Memory B cell (primary cell): ENCODE results near the gene GFRA1.

Experiments
- ATAC-seq: fragments of 150-1000 bp; cut with Tn5 transposase; 2 replicates; pipeline ENCODE4 v1.10.0; 2021; ENCODE audit warnings: low read depth, mild to moderate bottlenecking, moderate library complexity
- DNase-seq, 2 donors: peaks; one replicate each; pipeline ENCODE4 v3.0.0; 2022; ENCODE audit warnings: low spot score in 2 of 2
- H3K27ac Mint-ChIP-seq: one replicate; pipeline ENCODE4 v1.8.0; 2022; ENCODE audit warnings: mild to moderate bottlenecking, moderate library complexity, mixed read lengths
- H3K27me3 Mint-ChIP-seq: one replicate; pipeline ENCODE4 v1.8.0; 2022; ENCODE audit warnings: mixed read lengths
- H3K36me3 Mint-ChIP-seq: one replicate; pipeline ENCODE4 v1.8.0; 2022; ENCODE audit warnings: mild to moderate bottlenecking, mixed read lengths
- H3K4me1 Mint-ChIP-seq: one replicate; pipeline ENCODE4 v1.8.0; 2022; ENCODE audit warnings: mixed read lengths
- H3K4me3 Mint-ChIP-seq: one replicate; pipeline ENCODE4 v1.8.0; 2022; ENCODE audit warnings: mild to moderate bottlenecking, moderate library complexity, mixed read lengths
- H3K9me3 Mint-ChIP-seq: one replicate; pipeline ENCODE4 v1.8.0; 2022; ENCODE audit warnings: mixed read lengths

The GFRA1 gene

GRCh38 chr10:116118847-116119246 lies 154.2 kb downstream of the GFRA1 start:
- H3K27ac Mint-ChIP-seq: no peak overlapping the region
- no peak overlapping the region for H3K4me3 Mint-ChIP-seq
- DNase-seq: no peak
- H3K9me3 Mint-ChIP-seq: peaks cover 5% of the 10 kb centered on the region
- no peaks in the 10 kb centered on the region for H3K36me3 Mint-ChIP-seq
- no peaks in the 10 kb centered on the region for H3K27me3 Mint-ChIP-seq
- no peaks in the 10 kb centered on the region for H3K4me1 Mint-ChIP-seq
- ATAC-seq: no peak

- Mint-ChIP-seq H3K9me3 (peaks cover 5% of the 10 kb centered on the region), H3K36me3 (no peaks in the 10 kb centered on the region), H3K4me3 (no peak overlapping the region), H3K27ac (no peak overlapping the region), H3K27me3 (no peaks in the 10 kb centered on the region), H3K4me1 (no peaks in the 10 kb centered on the region)
- no peak for DNase-seq
- no peak for ATAC-seq
These were observed 157.2 kb downstream of the GFRA1 start for GRCh38 chr10:116115797-116116196.

DNA sequence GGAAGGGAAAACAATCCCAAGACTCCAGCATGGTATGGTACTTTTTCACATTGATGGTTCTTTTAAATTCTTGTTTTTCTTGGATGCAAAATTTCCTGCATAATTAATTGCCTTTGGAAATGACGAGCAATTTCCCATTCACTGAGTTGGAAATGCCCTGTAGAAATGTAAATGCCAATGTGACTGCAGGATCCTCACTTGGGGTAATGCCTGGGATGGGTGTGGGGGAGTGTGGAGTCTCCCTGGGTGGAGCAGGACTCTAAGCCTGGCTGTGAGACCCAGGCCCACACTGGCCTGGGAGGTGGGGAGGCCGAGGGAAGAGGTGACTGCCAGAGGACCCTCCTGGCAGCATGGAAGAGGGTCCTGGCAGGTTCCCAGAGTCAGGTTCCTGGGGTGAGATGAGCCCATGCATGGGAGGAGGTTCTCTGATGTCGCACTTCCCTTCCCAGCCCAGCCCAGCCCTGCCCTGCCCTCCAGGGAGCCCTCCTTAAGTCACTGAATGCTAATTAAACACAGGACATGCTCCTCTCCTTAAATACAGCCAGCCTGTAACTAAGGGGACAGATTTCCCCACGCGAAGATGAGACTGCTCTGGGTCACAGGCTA lies 157.9 kb downstream of the GFRA1 start:
- no peak overlapping the region for H3K27ac Mint-ChIP-seq
- no peak for DNase-seq
- peaks cover 5% of the 10 kb centered on the region for H3K9me3 Mint-ChIP-seq
- H3K4me1 Mint-ChIP-seq: no peaks in the 10 kb centered on the region
- no peak overlapping the region for H3K4me3 Mint-ChIP-seq
- H3K27me3 Mint-ChIP-seq: no peaks in the 10 kb centered on the region
- no peak for ATAC-seq
- no peaks in the 10 kb centered on the region for H3K36me3 Mint-ChIP-seq

DNA sequence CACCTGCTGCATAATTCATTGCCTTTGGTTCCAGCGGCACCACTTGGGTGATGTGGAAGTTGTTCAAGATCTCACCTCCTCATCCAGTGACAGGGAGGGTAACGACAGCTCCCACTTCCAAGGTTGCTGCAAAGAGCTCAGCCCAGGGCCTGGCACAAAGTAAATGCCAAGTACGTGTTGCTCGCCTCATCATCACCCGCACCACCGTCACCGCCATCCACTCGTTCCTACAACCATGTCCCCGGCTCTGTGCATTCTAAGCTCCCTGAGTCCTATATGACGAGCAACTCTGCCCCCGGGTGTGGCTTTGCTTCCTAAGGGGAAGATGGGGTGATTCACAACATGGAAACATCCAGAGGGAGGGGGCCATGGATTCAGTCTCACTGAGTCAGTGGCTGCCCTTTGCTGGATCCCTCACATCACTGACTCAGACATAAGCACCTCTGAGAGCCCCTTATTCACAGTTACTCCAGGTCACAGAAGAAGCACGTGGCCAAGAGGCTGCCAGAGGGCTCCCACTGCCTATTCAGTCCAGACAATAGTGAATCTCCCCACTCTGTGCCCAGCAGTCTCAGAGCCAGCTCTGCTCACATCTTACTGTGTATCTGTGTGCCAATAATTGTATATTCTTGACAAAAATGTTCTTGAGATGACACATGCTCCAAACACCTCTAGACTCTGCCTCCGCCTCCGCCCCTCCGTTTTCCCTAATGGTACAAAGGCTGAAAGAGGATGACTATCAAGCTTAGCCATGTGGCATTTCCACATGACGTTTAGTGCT lies 159.1 kb downstream of the GFRA1 start:
- H3K27me3 Mint-ChIP-seq: no peaks in the 10 kb centered on the region
- ATAC-seq (no peak), DNase-seq (no peak)
- H3K36me3 Mint-ChIP-seq: no peaks in the 10 kb centered on the region
- no peak overlapping the region for H3K4me3 Mint-ChIP-seq
- H3K9me3 Mint-ChIP-seq: peaks cover 5% of the 10 kb centered on the region
- no peak overlapping the region for H3K27ac Mint-ChIP-seq
- no peaks in the 10 kb centered on the region for H3K4me1 Mint-ChIP-seq

DNA sequence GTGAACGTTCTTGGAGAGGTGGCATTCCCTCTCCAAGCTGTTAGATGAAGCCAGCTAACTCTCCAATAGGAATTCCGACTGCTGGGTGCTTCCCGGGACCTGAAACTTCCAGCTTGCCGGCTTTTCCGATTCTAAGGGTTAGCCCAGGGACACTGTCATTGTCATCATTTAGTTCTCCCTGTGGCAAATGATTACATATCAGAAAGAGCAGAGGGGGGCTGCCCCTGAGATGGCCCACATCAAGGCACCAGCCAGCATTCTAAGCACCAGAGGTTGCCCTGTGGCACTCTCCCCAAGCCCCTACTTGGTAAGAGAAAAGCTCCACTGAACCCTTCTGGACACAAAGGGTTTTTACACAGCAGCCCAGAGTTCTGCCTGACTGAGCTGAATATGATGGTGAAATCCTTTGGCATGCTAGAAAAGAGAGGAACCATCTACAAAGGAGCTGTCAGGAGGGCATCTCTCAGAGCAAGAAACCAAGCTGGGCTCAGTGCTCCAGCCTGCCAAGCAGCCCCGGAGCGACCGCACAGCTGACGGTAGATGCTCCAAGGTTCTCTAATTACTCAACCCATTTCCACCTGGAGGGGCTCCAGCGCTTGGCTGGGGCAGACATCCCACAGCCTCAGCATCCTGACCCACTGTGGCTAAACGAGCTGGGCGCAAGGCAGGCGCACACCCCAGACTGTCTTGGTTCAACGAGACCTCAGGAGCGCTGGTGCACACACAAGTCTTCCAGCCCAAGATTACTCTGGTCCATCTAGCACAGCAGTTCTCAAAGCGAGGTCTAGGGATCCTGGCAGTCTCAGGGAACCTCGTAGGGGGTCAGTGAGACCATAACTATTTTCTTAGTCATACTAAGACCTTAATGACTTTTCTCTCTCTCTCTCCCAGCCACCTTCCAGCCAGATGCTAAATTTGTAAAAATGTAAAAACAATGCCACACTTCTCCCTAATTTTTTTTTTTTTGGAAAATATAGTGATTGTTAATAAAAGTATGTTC lies 160.5 kb downstream of the GFRA1 start:
- Mint-ChIP-seq H3K36me3 (no peaks in the 10 kb centered on the region), H3K27me3 (no peaks in the 10 kb centered on the region), H3K9me3 (no peaks in the 10 kb centered on the region), H3K4me3 (no peak overlapping the region), H3K27ac (no peak overlapping the region), H3K4me1 (no peaks in the 10 kb centered on the region)
- ATAC-seq: no peak
- DNase-seq: no peak

DNA sequence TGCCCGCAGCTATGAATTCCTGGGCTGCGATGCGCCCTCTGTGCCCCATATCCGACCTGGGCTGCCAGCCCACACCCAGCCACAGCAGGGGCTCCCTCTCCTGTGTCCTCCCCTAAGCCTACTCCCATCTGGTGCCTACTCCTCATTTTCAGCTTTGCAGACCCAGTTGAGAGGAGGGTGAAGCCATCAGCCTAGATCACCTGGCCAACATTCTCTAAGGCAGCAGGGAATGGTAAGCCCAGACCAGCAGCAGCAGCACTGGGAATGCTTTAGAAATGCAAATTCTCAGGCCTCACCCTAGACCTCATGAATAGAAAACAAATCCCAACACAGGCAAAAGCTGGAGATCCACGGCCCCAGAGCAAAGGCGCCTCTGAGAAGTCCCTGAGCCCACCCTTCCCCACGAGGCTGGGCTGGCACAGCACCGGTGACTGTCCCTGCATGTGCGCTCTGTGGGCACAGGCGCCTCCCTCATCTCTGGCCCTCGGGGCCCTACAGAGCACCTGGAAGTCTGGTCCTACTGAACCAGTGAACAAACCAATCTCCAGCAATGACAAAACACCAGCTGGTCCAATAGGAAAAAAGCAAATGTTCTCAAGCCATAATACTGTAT lies 161.4 kb downstream of the GFRA1 start:
- H3K9me3 Mint-ChIP-seq: no peaks in the 10 kb centered on the region
- DNase-seq: no peak
- no peak overlapping the region for H3K4me3 Mint-ChIP-seq
- no peaks in the 10 kb centered on the region for H3K4me1 Mint-ChIP-seq
- H3K36me3 Mint-ChIP-seq: no peaks in the 10 kb centered on the region
- H3K27ac Mint-ChIP-seq: no peak overlapping the region
- no peaks in the 10 kb centered on the region for H3K27me3 Mint-ChIP-seq
- ATAC-seq: no peak

GRCh38 chr10:116110736-116111135 lies 162.3 kb downstream of the GFRA1 start:
- H3K4me3 Mint-ChIP-seq: no peak overlapping the region
- H3K4me1 Mint-ChIP-seq: no peaks in the 10 kb centered on the region
- DNase-seq (no peak), ATAC-seq (no peak)
- no peaks in the 10 kb centered on the region for H3K27me3 Mint-ChIP-seq
- H3K9me3 Mint-ChIP-seq: no peaks in the 10 kb centered on the region
- no peaks in the 10 kb centered on the region for H3K36me3 Mint-ChIP-seq
- no peak overlapping the region for H3K27ac Mint-ChIP-seq

- Mint-ChIP-seq H3K9me3 (no peaks in the 10 kb centered on the region), H3K4me1 (no peaks in the 10 kb centered on the region), H3K36me3 (no peaks in the 10 kb centered on the region), H3K4me3 (no peak overlapping the region), H3K27ac (no peak overlapping the region), H3K27me3 (no peaks in the 10 kb centered on the region)
- no peak for DNase-seq
- ATAC-seq: no peak
These were observed 163.1 kb downstream of the GFRA1 start for GRCh38 chr10:116109881-116110280.

- DNase-seq (no peak), ATAC-seq (no peak)
- H3K9me3 Mint-ChIP-seq: no peaks in the 10 kb centered on the region
- H3K36me3 Mint-ChIP-seq: no peaks in the 10 kb centered on the region
- H3K4me3 Mint-ChIP-seq: no peak overlapping the region
- H3K4me1 Mint-ChIP-seq: no peaks in the 10 kb centered on the region
- no peaks in the 10 kb centered on the region for H3K27me3 Mint-ChIP-seq
- no peak overlapping the region for H3K27ac Mint-ChIP-seq
These were observed 163.5 kb downstream of the GFRA1 start for GRCh38 chr10:116109481-116109880.

DNA sequence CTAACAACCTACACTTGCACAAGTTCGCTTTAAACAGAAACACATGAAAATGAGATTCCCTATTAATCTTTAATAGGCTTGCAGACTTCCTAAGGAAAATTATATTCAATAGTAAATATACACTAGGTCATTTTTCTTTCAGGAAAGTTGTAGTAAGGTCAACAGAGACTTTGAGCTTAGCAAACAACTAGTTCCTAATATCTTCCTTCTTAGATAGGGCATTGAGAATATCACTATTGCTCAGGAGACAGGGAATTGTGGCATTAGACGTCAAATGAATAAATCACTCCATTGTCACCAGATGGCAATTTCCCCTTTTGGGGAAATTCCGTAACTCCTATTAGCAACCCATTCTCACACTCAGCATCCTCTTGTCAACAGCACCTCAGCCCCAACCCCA lies 164.9 kb downstream of the GFRA1 start:
- Mint-ChIP-seq H3K36me3 (no peaks in the 10 kb centered on the region), H3K27ac (no peak overlapping the region), H3K9me3 (no peaks in the 10 kb centered on the region), H3K4me3 (no peak overlapping the region), H3K4me1 (no peaks in the 10 kb centered on the region), H3K27me3 (no peaks in the 10 kb centered on the region)
- ATAC-seq: no peak
- no peak for DNase-seq

DNA sequence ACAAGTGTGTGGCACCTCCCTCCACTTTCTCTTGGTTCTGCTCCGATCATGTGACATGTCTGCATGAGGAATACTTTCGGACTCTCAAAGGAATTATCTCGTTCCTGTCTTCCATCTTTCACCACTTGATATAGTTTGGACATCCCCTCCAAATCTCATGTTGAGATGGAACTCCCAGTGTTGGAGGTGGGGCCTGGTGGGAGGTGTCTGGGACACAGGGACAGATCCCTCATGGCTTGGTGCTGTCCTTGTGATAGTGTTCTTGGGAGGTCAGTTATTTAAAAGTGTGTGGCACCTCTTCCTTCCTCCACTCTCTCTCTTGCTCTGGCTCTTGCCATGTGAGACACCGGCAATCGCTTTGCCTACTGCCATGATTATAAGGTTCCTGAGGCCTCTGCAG lies 166.4 kb downstream of the GFRA1 start:
- Mint-ChIP-seq H3K4me3 (no peak overlapping the region), H3K9me3 (peaks cover 3% of the 10 kb centered on the region), H3K4me1 (no peaks in the 10 kb centered on the region), H3K27me3 (no peaks in the 10 kb centered on the region), H3K36me3 (no peaks in the 10 kb centered on the region), H3K27ac (no peak overlapping the region)
- no peak for ATAC-seq
- DNase-seq: no peak

DNA sequence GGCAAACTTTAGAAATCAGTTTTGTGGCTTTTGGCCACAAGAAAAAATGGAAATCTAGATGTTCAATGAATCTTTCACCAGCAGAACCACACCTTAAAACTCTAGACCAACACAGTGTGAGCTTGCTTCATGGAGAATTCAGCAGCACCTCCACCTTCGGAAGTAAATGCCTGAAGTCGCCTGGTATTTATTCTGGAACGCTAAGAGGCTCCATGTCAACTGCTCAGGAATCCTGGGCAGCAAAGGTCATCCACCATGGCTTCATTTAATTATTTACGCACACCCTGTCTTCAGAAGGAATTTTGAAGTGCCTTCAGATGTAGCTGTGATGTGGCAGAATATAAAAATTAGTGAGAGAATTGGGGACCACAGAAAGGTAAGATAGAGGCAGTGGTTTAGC lies 167.7 kb downstream of the GFRA1 start:
- ATAC-seq (no peak), DNase-seq (no peak)
- Mint-ChIP-seq H3K27me3 (no peaks in the 10 kb centered on the region), H3K27ac (no peak overlapping the region), H3K4me3 (no peak overlapping the region), H3K36me3 (no peaks in the 10 kb centered on the region), H3K4me1 (no peaks in the 10 kb centered on the region), H3K9me3 (peaks cover 3% of the 10 kb centered on the region)

DNA sequence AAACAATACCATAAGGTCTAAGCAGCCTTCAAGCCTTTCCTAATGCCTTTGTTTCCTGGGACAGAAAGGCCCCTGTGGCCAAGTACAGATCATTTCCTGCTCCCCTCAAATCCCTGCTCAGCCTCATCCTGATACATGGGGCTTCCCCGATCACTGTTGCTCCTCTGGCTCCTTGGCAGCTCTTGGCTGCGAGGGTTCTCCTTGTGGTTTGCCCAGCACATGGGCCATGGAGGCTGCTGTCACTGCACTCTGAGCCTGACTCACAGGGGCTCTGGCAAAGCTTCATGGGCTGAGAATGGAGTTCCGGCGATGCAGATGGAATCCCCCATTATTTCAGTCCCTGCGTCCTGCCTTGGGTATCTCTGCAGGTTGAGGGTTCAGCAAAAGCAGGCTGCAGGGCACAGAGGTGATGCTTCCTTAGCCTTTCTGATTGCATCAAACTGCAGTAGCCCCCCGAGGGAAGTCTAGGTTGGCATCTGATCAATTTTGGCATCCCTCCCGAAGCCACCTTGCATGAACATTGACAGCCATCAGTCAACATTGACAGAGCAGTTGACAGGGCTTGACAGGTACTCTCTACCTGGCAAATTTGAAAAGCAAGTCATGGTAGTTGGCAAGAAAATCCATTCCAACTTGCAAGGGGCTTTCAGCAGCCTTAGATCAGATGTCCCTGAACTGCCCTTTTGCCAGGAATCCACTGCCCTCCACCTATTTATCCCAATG lies 168.6 kb downstream of the GFRA1 start:
- no peaks in the 10 kb centered on the region for H3K36me3 Mint-ChIP-seq
- no peaks in the 10 kb centered on the region for H3K27me3 Mint-ChIP-seq
- no peak for ATAC-seq
- no peaks in the 10 kb centered on the region for H3K4me1 Mint-ChIP-seq
- H3K9me3 Mint-ChIP-seq: peaks cover 5% of the 10 kb centered on the region
- DNase-seq: no peak
- no peak overlapping the region for H3K27ac Mint-ChIP-seq
- no peak overlapping the region for H3K4me3 Mint-ChIP-seq
